GM12892 (cell line): ENCODE results near the gene F2RL3.

Experiments
- POLR2A ChIP-seq: IDR thresholded peaks from 2 replicates; pipeline ENCODE4 v1.6.1; 2011; ENCODE audit warnings: low read depth, low read length, control low read depth
- POLR2AphosphoS5 ChIP-seq: IDR thresholded peaks from 2 replicates; pipeline ENCODE4 v1.6.1; 2011; ENCODE audit warnings: low read depth, low read length, control low read depth

DNA sequence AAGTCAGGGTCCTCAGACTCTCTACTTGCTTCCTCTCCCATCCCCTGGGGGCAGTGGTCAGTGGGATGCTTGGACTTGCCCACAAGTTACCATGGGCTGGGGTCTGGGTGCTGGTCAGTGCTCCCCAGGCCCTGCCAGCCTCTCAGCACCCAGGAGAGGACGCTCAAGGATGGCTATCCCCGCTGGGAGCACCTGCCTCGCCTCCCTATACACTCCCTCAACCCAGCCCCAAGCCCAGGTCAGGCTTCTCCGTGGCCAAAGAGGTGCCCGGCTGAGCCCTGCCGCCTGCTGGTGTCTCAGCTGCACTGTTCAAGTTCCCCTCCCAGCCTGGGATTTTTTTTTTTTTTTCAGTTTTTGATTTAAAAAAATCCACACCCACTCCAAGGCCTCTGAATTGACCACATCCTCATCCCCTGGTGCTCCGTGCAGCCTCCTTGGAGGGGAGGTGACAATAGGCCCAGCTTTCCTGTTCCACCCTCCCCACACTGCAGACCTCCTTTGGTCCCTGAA is 10.8 kb downstream of the F2RL3 start:
- no peak for TF ChIP-seq POLR2A
- no peak for TF ChIP-seq POLR2AphosphoS5
